Ascending aorta (tissue), 2 donors: ENCODE measurements around the gene ADRB2. TPM values are rescaled to one million over a fixed set of nuclear protein-coding genes. Genes with fewer than 3 reads are reported as not detected.

ENCODE experiments used
- DNase-seq, 2 donors: peaks; one replicate each; pipeline ENCODE4 v3.0.0-alpha.2; 2019; ENCODE audit warnings: low spot score in 2 of 2
- H3K27ac ChIP-seq, 2 donors: fragments of 200-600 bp; sonication (generic); one replicate each; pipeline ENCODE4 v1.5.1; 2016 to 2017; ENCODE audit warnings: mild to moderate bottlenecking in 1 of 2
- H3K27me3 ChIP-seq: fragments of 200-600 bp; sonication (generic); one replicate; pipeline ENCODE4 v1.5.1; 2017
- H3K36me3 ChIP-seq, 2 donors: fragments of 200-600 bp; sonication (generic); one replicate each; pipeline ENCODE4 v1.5.1; 2016
- H3K4me1 ChIP-seq, 2 donors: fragments of 200-600 bp; sonication (generic); one replicate each; pipeline ENCODE4 v1.5.1; 2016 to 2017; ENCODE audit warnings: mild to moderate bottlenecking in 1 of 2
- H3K4me3 ChIP-seq, 2 donors: fragments of 200-600 bp; sonication (generic); one replicate each; pipeline ENCODE4 v1.5.1; 2016 to 2017; ENCODE audit warnings: mild to moderate bottlenecking in 1 of 2
- H3K9me3 ChIP-seq, 2 donors: fragments of 200-600 bp; sonication (generic); one replicate each; pipeline ENCODE4 v1.5.1; 2016
- CTCF ChIP-seq, 3 experiments: fragments of 200-600 bp in 2 of 3; fragments of 450-650 bp in 1 of 3; sonication (generic) in 2 of 3; IDR thresholded peaks; one replicate each; pipeline ENCODE4 v1.5.1; 2016 to 2019; ENCODE audit warnings: antibody characterized with exemption in 3 of 3, mild to moderate bottlenecking in 1 of 3, moderate library complexity in 1 of 3
- intact Hi-C: fragments of 100-400 bp; cut with DNase I; formaldehyde crosslinking; loops from one replicate; pipeline ENCODE4 v1.15.1; 2023
- total RNA-seq: library from RNA; depleted of rRNA; stranded (reverse); fragments of >200 nt; gene quantifications from one replicate; pipeline ENCODE4 v1.1.0, GENCODE V29; 2016

ADRB2 gene
- total RNA-seq, 1 donor from 2014 or later: 11.2 TPM

- Histone ChIP-seq H3K4me1 (no peaks in the 10 kb centered on the region), H3K9me3 (no peaks in the 10 kb centered on the region), H3K4me3 (no peak overlapping the region), H3K27ac (no peak overlapping the region), H3K27me3 (no peaks in the 10 kb centered on the region), H3K36me3 (no peaks in the 10 kb centered on the region)
- TF ChIP-seq CTCF (IDR thresholded peaks at IDR 0.05): no peak
- no peak for DNase-seq
- intact Hi-C loops: no loop called here
Measured at GRCh38 chr5:148860599-148860998, 34.2 kb downstream of the ADRB2 start.

GRCh38 chr5:148861088-148861487 lies 34.7 kb downstream of the ADRB2 start:
- no peak for DNase-seq
- Histone ChIP-seq H3K9me3 (no peaks in the 10 kb centered on the region), H3K4me1 (no peaks in the 10 kb centered on the region)

GRCh38 chr5:148861696-148862095 lies 35.3 kb downstream of the ADRB2 start:
- no peaks in the 10 kb centered on the region for H3K36me3 ChIP-seq
- H3K27ac ChIP-seq: no peak overlapping the region
- no peaks in the 10 kb centered on the region for H3K4me1 ChIP-seq
- H3K9me3 ChIP-seq: no peaks in the 10 kb centered on the region
- intact Hi-C loops: no loop called here
- no peak for DNase-seq
- no peak overlapping the region for H3K4me3 ChIP-seq
- H3K27me3 ChIP-seq: no peaks in the 10 kb centered on the region
- no peak for TF ChIP-seq CTCF (IDR thresholded peaks at IDR 0.05)

More at GRCh38 chr5:148861088-148861487, 34.7 kb downstream of the ADRB2 start:
- Histone ChIP-seq H3K36me3 (no peaks in the 10 kb centered on the region), H3K4me3 (no peak overlapping the region), H3K27ac (no peak overlapping the region), H3K27me3 (no peaks in the 10 kb centered on the region)
- TF ChIP-seq CTCF (IDR thresholded peaks at IDR 0.05): no peak
- intact Hi-C loops: no loop called here

- H3K4me1 ChIP-seq: no peaks in the 10 kb centered on the region
- H3K4me3 ChIP-seq: no peak overlapping the region
- H3K9me3 ChIP-seq: no peaks in the 10 kb centered on the region
- no peak overlapping the region for H3K27ac ChIP-seq
- no peaks in the 10 kb centered on the region for H3K27me3 ChIP-seq
- intact Hi-C loops: no loop called here
- DNase-seq: no peak
- no peak for TF ChIP-seq CTCF (IDR thresholded peaks at IDR 0.05)
- H3K36me3 ChIP-seq: no peaks in the 10 kb centered on the region
Measured at GRCh38 chr5:148864113-148864841, 37.9 kb downstream of the ADRB2 start.

- Histone ChIP-seq H3K9me3 (no peaks in the 10 kb centered on the region), H3K36me3 (no peaks in the 10 kb centered on the region), H3K27me3 (no peaks in the 10 kb centered on the region), H3K4me1 (no peaks in the 10 kb centered on the region), H3K4me3 (no peak overlapping the region), H3K27ac (no peak overlapping the region)
- intact Hi-C loops: no loop called here
- no peak for DNase-seq
- no peak for TF ChIP-seq CTCF (IDR thresholded peaks at IDR 0.05)
Measured at GRCh38 chr5:148866024-148866423, 39.6 kb downstream of the ADRB2 start.
